ENCODE measurements around the gene EID1.
"Not testable (repeated sequence)": the region's sequence is repeated elsewhere in the genome, so short reads cannot be mapped to it uniquely, and the experiment has no call there.

EID1 gene

DNA sequence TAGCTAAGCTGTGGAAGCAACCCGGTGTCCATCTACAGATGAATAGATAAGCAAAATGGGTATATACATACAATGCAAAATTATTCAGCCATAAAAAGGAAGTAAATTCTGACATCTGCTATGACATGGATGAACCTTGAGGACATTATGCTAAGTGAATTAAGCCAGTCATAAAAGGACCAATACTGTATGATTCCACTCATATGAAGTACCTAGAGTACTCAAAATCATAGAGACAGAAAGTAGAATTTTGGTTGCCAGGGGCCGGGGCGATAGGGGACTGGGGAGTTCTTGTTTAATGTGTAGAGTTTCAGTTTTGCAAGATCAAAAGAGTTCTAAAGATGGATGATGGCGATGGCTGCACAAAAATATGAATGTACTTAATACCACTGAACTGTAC, 10.3 kb downstream of the EID1 start:
- Mint-ChIP-seq H3K36me3 (ENCODE audit: low read depth) (no peaks in the 10 kb centered on the region), H3K4me1 (ENCODE audit: low read depth) (peaks cover 16% of the 10 kb centered on the region), H3K27ac (peak overlapping the region; percentile 48), H3K4me3 (no peak overlapping the region), H3K9me3 (no peaks in the 10 kb centered on the region), H3K27me3 (peaks cover 42% of the 10 kb centered on the region)
- DNase-seq, result no peak

- H3K36me3 Mint-ChIP-seq (ENCODE audit: low read depth), result no peaks in the 10 kb centered on the region
- no peak overlapping the region for H3K27ac Mint-ChIP-seq
These were observed 10.9 kb downstream of the EID1 start for GRCh38 chr15:48888836-48889235.

DNA sequence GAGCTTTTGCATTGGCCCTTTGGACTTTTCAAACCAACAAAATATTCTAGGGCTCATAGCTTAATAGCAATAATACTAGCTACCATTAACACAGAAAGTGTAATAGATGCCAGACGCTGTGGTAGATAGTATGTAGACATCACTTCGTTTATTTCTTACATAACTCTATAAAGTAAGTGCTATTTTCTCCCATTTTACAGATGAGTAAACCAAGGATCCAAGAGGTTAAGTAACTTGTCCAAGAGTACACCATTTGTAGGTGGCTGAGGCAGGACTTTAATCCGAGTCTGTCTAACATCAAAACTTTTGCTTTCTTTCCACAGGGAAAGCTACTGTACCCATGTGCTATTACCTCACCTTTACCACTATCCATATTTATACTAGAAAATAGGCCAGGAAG, 12.0 kb downstream of the EID1 start:
- Mint-ChIP-seq H3K9me3 (no peaks in the 10 kb centered on the region), H3K27me3 (peaks cover 40% of the 10 kb centered on the region), H3K4me1 (ENCODE audit: low read depth) (peaks cover 16% of the 10 kb centered on the region), H3K27ac (no peak overlapping the region), H3K4me3 (no peak overlapping the region), H3K36me3 (ENCODE audit: low read depth) (no peaks in the 10 kb centered on the region)
- DNase-seq, result no peak

More at GRCh38 chr15:48888836-48889235, 10.9 kb downstream of the EID1 start:
- Mint-ChIP-seq H3K4me3 (no peak overlapping the region), H3K27me3 (peaks cover 42% of the 10 kb centered on the region), H3K4me1 (ENCODE audit: low read depth) (peaks cover 16% of the 10 kb centered on the region), H3K9me3 (no peaks in the 10 kb centered on the region)
- DNase-seq, result no peak

DNA sequence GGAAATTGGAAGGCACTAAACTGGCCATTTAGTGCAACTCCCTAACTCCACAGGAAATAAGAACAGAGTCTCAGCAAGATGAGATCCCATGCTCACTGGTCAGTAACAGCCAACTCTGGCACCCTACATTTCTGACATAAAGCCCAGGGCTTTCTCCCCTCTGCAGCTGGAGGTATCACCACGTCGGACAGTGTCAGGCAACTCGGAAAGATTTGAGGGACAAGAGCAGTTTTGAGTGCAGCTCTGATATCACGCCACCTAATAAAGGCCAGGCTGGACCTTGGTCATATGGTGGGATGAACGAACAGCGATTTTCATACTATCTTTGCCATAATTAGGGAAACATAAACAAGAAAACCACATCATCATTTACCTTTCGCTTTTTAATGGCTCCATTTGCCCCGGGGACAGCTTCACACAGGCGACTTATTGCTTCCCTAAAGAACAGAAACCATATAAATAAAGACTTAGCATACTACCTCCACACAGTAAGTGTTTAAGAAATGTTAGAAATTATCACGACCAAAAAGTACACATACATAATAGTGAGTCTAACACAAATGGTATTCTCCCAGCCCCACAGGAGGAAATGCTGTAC, 12.5 kb downstream of the EID1 start:
- DNase-seq, result no peak
- Mint-ChIP-seq H3K27me3 (peaks cover 42% of the 10 kb centered on the region), H3K36me3 (ENCODE audit: low read depth) (no peaks in the 10 kb centered on the region), H3K4me3 (no peak overlapping the region), H3K27ac (no peak overlapping the region), H3K9me3 (no peaks in the 10 kb centered on the region), H3K4me1 (ENCODE audit: low read depth) (peaks cover 16% of the 10 kb centered on the region)

GRCh38 chr15:48891232-48891765, 13.4 kb downstream of the EID1 start:
- Mint-ChIP-seq H3K36me3 (ENCODE audit: low read depth) (no peaks in the 10 kb centered on the region), H3K4me3 (no peak overlapping the region), H3K4me1 (ENCODE audit: low read depth) (peaks cover 16% of the 10 kb centered on the region), H3K27me3 (peaks cover 40% of the 10 kb centered on the region), H3K27ac (no peak overlapping the region), H3K9me3 (no peaks in the 10 kb centered on the region)
- no peak for DNase-seq

GRCh38 chr15:48893311-48893710, 15.4 kb downstream of the EID1 start:
- DNase-seq, result no peak
- H3K9me3 Mint-ChIP-seq, result no peaks in the 10 kb centered on the region
- no peak overlapping the region for H3K4me3 Mint-ChIP-seq
- peaks cover 50% of the 10 kb centered on the region for H3K27me3 Mint-ChIP-seq
- H3K4me1 Mint-ChIP-seq (ENCODE audit: low read depth), result peaks cover 18% of the 10 kb centered on the region
- no peaks in the 10 kb centered on the region for H3K36me3 Mint-ChIP-seq (ENCODE audit: low read depth)
- H3K27ac Mint-ChIP-seq, result no peak overlapping the region

- Mint-ChIP-seq H3K27me3 (peaks cover 45% of the 10 kb centered on the region), H3K9me3 (no peaks in the 10 kb centered on the region), H3K27ac (no peak overlapping the region), H3K36me3 (ENCODE audit: low read depth) (no peaks in the 10 kb centered on the region), H3K4me3 (no peak overlapping the region), H3K4me1 (ENCODE audit: low read depth) (peaks cover 17% of the 10 kb centered on the region)
- no peak for DNase-seq
These were observed 19.2 kb downstream of the EID1 start for GRCh38 chr15:48896869-48897814.

GRCh38 chr15:48898032-48898431, 20.1 kb downstream of the EID1 start:
- H3K36me3 Mint-ChIP-seq (ENCODE audit: low read depth), result no peaks in the 10 kb centered on the region
- H3K4me3 Mint-ChIP-seq, result no peak overlapping the region
- peaks cover 17% of the 10 kb centered on the region for H3K4me1 Mint-ChIP-seq (ENCODE audit: low read depth)
- H3K27me3 Mint-ChIP-seq, result peaks cover 40% of the 10 kb centered on the region
- no peak for DNase-seq
- no peaks in the 10 kb centered on the region for H3K9me3 Mint-ChIP-seq
- no peak overlapping the region for H3K27ac Mint-ChIP-seq

- Mint-ChIP-seq H3K27ac (no peak overlapping the region), H3K27me3 (peaks cover 36% of the 10 kb centered on the region), H3K4me3 (no peak overlapping the region), H3K4me1 (ENCODE audit: low read depth) (peaks cover 17% of the 10 kb centered on the region), H3K36me3 (ENCODE audit: low read depth) (no peaks in the 10 kb centered on the region), H3K9me3 (no peaks in the 10 kb centered on the region)
- DNase-seq, result no peak
These were observed 20.5 kb downstream of the EID1 start for GRCh38 chr15:48898446-48898845.

GRCh38 chr15:48899793-48900192, 21.9 kb downstream of the EID1 start:
- H3K9me3 Mint-ChIP-seq, result no peaks in the 10 kb centered on the region
- H3K27me3 Mint-ChIP-seq, result peaks cover 32% of the 10 kb centered on the region
- no peak overlapping the region for H3K4me3 Mint-ChIP-seq
- DNase-seq, result no peak
- H3K36me3 Mint-ChIP-seq (ENCODE audit: low read depth), result no peaks in the 10 kb centered on the region
- H3K27ac Mint-ChIP-seq, result no peak overlapping the region
- H3K4me1 Mint-ChIP-seq (ENCODE audit: low read depth), result peaks cover 17% of the 10 kb centered on the region

DNA sequence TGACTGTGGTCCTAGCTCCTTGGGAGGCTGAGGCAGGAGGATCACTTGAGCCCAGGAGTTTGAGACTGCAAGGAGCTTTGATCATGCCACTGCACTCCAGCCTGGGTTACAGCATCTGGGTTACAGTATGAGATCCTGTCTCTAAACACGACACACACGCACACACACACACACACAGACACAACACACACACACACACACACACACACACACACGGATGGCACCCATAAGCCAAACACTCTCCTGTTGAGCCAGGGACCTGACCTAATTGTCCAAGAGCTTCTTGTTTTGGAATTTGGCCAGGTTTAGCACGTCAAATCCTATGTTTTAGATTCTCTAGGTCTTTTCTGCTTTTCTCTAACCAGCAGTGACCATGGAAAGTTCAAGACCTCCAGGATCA, 26.8 kb downstream of the EID1 start:
- no peak for DNase-seq
- Mint-ChIP-seq H3K27ac (no peak overlapping the region), H3K27me3 (peaks cover 3% of the 10 kb centered on the region), H3K9me3 (no peaks in the 10 kb centered on the region), H3K4me3 (no peak overlapping the region), H3K4me1 (ENCODE audit: low read depth) (peaks cover 22% of the 10 kb centered on the region), H3K36me3 (ENCODE audit: low read depth) (no peaks in the 10 kb centered on the region)

- DNase-seq, result no peak
- peak overlapping the region; percentile 71 for H3K27ac Mint-ChIP-seq
- no peak overlapping the region for H3K4me3 Mint-ChIP-seq
- no peaks in the 10 kb centered on the region for H3K9me3 Mint-ChIP-seq
- no peaks in the 10 kb centered on the region for H3K27me3 Mint-ChIP-seq
- H3K4me1 Mint-ChIP-seq (ENCODE audit: low read depth), result peaks cover 22% of the 10 kb centered on the region
- no peaks in the 10 kb centered on the region for H3K36me3 Mint-ChIP-seq (ENCODE audit: low read depth)
These were observed 27.3 kb downstream of the EID1 start for GRCh38 chr15:48905216-48905615.

GRCh38 chr15:48905847-48906246, 27.9 kb downstream of the EID1 start:
- Mint-ChIP-seq H3K4me3 (no peak overlapping the region), H3K4me1 (ENCODE audit: low read depth) (peaks cover 22% of the 10 kb centered on the region), H3K27ac (peak overlapping the region; percentile 71), H3K27me3 (no peaks in the 10 kb centered on the region), H3K36me3 (ENCODE audit: low read depth) (no peaks in the 10 kb centered on the region), H3K9me3 (no peaks in the 10 kb centered on the region)
- DNase-seq, result no peak

GRCh38 chr15:48909313-48909712, 31.4 kb downstream of the EID1 start:
- not testable (repeated sequence) for DNase-seq; H3K9me3 Mint-ChIP-seq; H3K36me3 Mint-ChIP-seq (ENCODE audit: low read depth); H3K27ac Mint-ChIP-seq; H3K27me3 Mint-ChIP-seq; H3K4me3 Mint-ChIP-seq
- peaks cover 22% of the 10 kb centered on the region for H3K4me1 Mint-ChIP-seq (ENCODE audit: low read depth)

DNA sequence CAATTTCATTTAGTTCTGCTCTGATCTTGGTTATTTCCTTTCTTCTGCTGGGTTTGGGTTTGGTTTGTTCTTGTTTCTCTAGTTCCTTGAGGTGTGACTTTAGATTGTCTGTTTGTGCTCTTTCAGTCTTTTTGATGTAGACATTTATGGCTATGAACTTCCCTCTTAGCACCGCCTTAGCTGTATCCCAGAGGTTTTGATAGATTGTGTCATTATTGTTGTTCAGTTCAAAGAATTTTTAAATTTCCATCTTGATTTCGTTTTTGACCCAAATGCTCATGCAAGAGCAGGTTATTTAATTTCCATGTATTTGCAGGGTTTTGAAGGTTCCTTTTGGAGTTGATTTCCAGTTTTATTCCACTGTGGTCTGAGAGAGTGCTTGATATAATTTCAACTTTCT, 32.6 kb downstream of the EID1 start:
- H3K36me3 Mint-ChIP-seq (ENCODE audit: low read depth), result not testable (repeated sequence)

More for the DNA sequence above, 32.6 kb downstream of the EID1 start:
- not testable (repeated sequence) for H3K4me3 Mint-ChIP-seq, H3K9me3 Mint-ChIP-seq, H3K27ac Mint-ChIP-seq, DNase-seq
- Mint-ChIP-seq H3K4me1 (ENCODE audit: low read depth) (peaks cover 14% of the 10 kb centered on the region), H3K27me3 (peaks cover 13% of the 10 kb centered on the region)
